H9 (cell line): ENCODE results near the gene KCTD4. TPM values are rescaled to one million over a fixed set of nuclear protein-coding genes. Genes with fewer than 3 reads are reported as not detected.

Experiments used
- DNase-seq: peaks from one replicate; pipeline ENCODE4 v3.0.0-alpha.2; 2017
- H2AFZ ChIP-seq: one replicate; pipeline ENCODE4 v1.6.1; 2013; ENCODE audit warnings: mild to moderate bottlenecking, low read length, control low read depth, moderate library complexity
- H2AK5ac ChIP-seq: 2 replicates; pipeline ENCODE4 v1.6.1; 2013; ENCODE audit warnings: low read length, control low read depth, mixed read lengths; ENCODE audit not compliant: insufficient read length
- H2BK120ac ChIP-seq: one replicate; pipeline ENCODE4 v1.6.1; 2013; ENCODE audit warnings: low read depth, mild to moderate bottlenecking, low read length, control low read depth, inconsistent platforms; ENCODE audit not compliant: poor library complexity, severe bottlenecking
- H2BK12ac ChIP-seq: 2 replicates; pipeline ENCODE4 v1.6.1; 2013; ENCODE audit warnings: low read length, control low read depth, mixed read lengths, low read depth; ENCODE audit not compliant: insufficient read length
- H2BK15ac ChIP-seq: 2 replicates; pipeline ENCODE4 v1.6.1; 2013; ENCODE audit warnings: low read depth, low read length, control low read depth
- H2BK20ac ChIP-seq: one replicate; pipeline ENCODE4 v1.6.1; 2013; ENCODE audit warnings: low read depth, mild to moderate bottlenecking, low read length, control low read depth, inconsistent platforms; ENCODE audit not compliant: poor library complexity, severe bottlenecking
- H2BK5ac ChIP-seq: 2 replicates; pipeline ENCODE4 v1.6.1; 2013; ENCODE audit warnings: low read length, control low read depth, mixed read lengths; ENCODE audit not compliant: insufficient read length
- H3K14ac ChIP-seq: 2 replicates; pipeline ENCODE4 v1.6.1; 2013; ENCODE audit warnings: low read length, control low read depth; ENCODE audit not compliant: insufficient read depth
- H3K18ac ChIP-seq: 2 replicates; pipeline ENCODE4 v1.6.1; 2013; ENCODE audit warnings: low read depth, mild to moderate bottlenecking, mixed read lengths, low read length, control low read depth; ENCODE audit not compliant: insufficient read length
- H3K23ac ChIP-seq: 2 replicates; pipeline ENCODE4 v1.6.1; 2013; ENCODE audit warnings: low read length, control low read depth, mixed read lengths, low read depth; ENCODE audit not compliant: insufficient read length
- H3K23me2 ChIP-seq: 2 replicates; pipeline ENCODE4 v1.6.1; 2013; ENCODE audit warnings: low read depth, mild to moderate bottlenecking, mixed read lengths, low read length, control low read depth; ENCODE audit not compliant: insufficient read length, poor library complexity, severe bottlenecking
- H3K27ac ChIP-seq: 2 replicates; pipeline ENCODE4 v1.5.1; 2013; ENCODE audit warnings: low read length, control low read depth, mixed read lengths, low read depth; ENCODE audit not compliant: insufficient read length
- H3K27me3 ChIP-seq: 2 replicates; pipeline ENCODE4 v1.6.1; 2013; ENCODE audit warnings: low read length, control low read depth, inconsistent platforms; ENCODE audit not compliant: insufficient read depth
- H3K4ac ChIP-seq: 2 replicates; pipeline ENCODE4 v1.6.1; 2013; ENCODE audit warnings: low read depth, mild to moderate bottlenecking, control low read depth, inconsistent platforms, low read length, moderate library complexity
- H3K4me1 ChIP-seq: 2 replicates; pipeline ENCODE4 v1.6.1; 2013; ENCODE audit warnings: low read length, control low read depth, inconsistent platforms; ENCODE audit not compliant: insufficient read depth
- H3K4me2 ChIP-seq: 2 replicates; pipeline ENCODE4 v1.6.1; 2013; ENCODE audit warnings: low read length, control low read depth, mixed read lengths; ENCODE audit not compliant: insufficient read length, insufficient read depth
- H3K56ac ChIP-seq: 2 replicates; pipeline ENCODE4 v1.6.1; 2013; ENCODE audit warnings: low read depth, mild to moderate bottlenecking, mixed read lengths, low read length, control low read depth; ENCODE audit not compliant: insufficient read length
- H3K79me1 ChIP-seq: 2 replicates; pipeline ENCODE4 v1.6.1; 2013; ENCODE audit warnings: low read depth, mild to moderate bottlenecking, moderate library complexity, low read length, control low read depth, inconsistent platforms; ENCODE audit not compliant: insufficient read depth, poor library complexity, severe bottlenecking
- H3K79me2 ChIP-seq: 2 replicates; pipeline ENCODE4 v1.6.1; 2013; ENCODE audit warnings: low read length, control low read depth, inconsistent platforms; ENCODE audit not compliant: insufficient read depth
- H3K9ac ChIP-seq: 2 replicates; pipeline ENCODE4 v1.6.1; 2013; ENCODE audit warnings: low read length, control low read depth, mixed read lengths; ENCODE audit not compliant: insufficient read length; ENCODE audit errors: extremely low read depth
- H3K9me3 ChIP-seq: one replicate; pipeline ENCODE4 v1.6.1; 2013; ENCODE audit warnings: low read depth, low read length, inconsistent platforms; ENCODE audit not compliant: control insufficient read depth
- H3T11ph ChIP-seq: one replicate; pipeline ENCODE4 v1.6.1; 2013; ENCODE audit warnings: mild to moderate bottlenecking, low read length, control low read depth, inconsistent platforms
- H4K20me1 ChIP-seq: one replicate; pipeline ENCODE4 v1.6.1; 2013; ENCODE audit not compliant: control insufficient read depth, insufficient read length, insufficient read depth
- H4K5ac ChIP-seq: 2 replicates; pipeline ENCODE4 v1.6.1; 2013; ENCODE audit warnings: low read depth, mild to moderate bottlenecking, mixed read lengths, low read length, control low read depth; ENCODE audit not compliant: insufficient read length
- H4K8ac ChIP-seq: replicated peaks from 2 replicates; pipeline ENCODE4 v1.6.1; 2013; ENCODE audit warnings: low read length, control low read depth, mixed read lengths, low read depth; ENCODE audit not compliant: insufficient read length
- H4K91ac ChIP-seq: 2 replicates; pipeline ENCODE4 v1.6.1; 2013; ENCODE audit warnings: low read depth, mild to moderate bottlenecking, moderate library complexity, mixed read lengths, low read length, control low read depth; ENCODE audit not compliant: insufficient read length
- H3K27ac Mint-ChIP-seq, 3 experiments: 2 replicates in 2 of 3; 3 replicates in 1 of 3; pipeline ENCODE4 v1.8.0; 2020 to 2021; ENCODE audit warnings: mixed read lengths in 3 of 3, mild to moderate bottlenecking in 1 of 3, moderate library complexity in 1 of 3
- H3K27me3 Mint-ChIP-seq: 2 replicates; pipeline ENCODE4 v1.8.0; 2021; ENCODE audit warnings: low read depth, mild to moderate bottlenecking, moderate library complexity, mixed read lengths
- H3K36me3 Mint-ChIP-seq, 3 experiments: 2 replicates in 2 of 3; 3 replicates in 1 of 3; pipeline ENCODE4 v1.8.0; 2020 to 2021; ENCODE audit warnings: low read depth in 3 of 3, mixed read lengths in 3 of 3; ENCODE audit not compliant: insufficient read depth in 1 of 3
- H3K4me1 Mint-ChIP-seq, 2 experiments: 2 replicates each; pipeline ENCODE4 v1.8.0; 2020; ENCODE audit warnings: mixed read lengths in 2 of 2
- H3K4me3 Mint-ChIP-seq, 2 experiments: 2 replicates in 1 of 2; 3 replicates in 1 of 2; pipeline ENCODE4 v1.8.0; 2020 to 2021; ENCODE audit warnings: mild to moderate bottlenecking in 2 of 2, mixed read lengths in 2 of 2, moderate library complexity in 1 of 2
- H3K9me3 Mint-ChIP-seq, 2 experiments: 2 replicates in 1 of 2; 3 replicates in 1 of 2; pipeline ENCODE4 v1.8.0; 2020; ENCODE audit warnings: mild to moderate bottlenecking in 2 of 2, mixed read lengths in 2 of 2, moderate library complexity in 1 of 2
- CTCF ChIP-seq: fragments of 200-600 bp; sonication (generic); conservative IDR thresholded peaks from 3 replicates; pipeline ENCODE4 v1.8.0; 2021; ENCODE audit warnings: antibody characterized with exemption, mild to moderate bottlenecking
- WGBS: extraction: QIAGEN DNeasy Blood & Tissue Kit; methylation state at CpG from one replicate; pipeline ENCODE4 v1.1.7; 2013; ENCODE audit warnings: missing lambda C conversion rate, low lambda C conversion rate, mixed read lengths; ENCODE audit not compliant: insufficient read length; ENCODE audit errors: extremely low coverage; 5-methylcytosine and 5-hydroxymethylcytosine counted together
- total RNA-seq: library from RNA; stranded (reverse); gene quantifications from 2 replicates; pipeline ENCODE4 v1.2.1, GENCODE V29; 2021

Gene KCTD4
- total RNA-seq, 1 experiment from 2014 or later = not detected

- Histone ChIP-seq H3K4me1 (no peaks in the 10 kb centered on the region), H4K20me1 (no peaks in the 10 kb centered on the region), H3K79me2 (no peaks in the 10 kb centered on the region), H3K27me3 (no peaks in the 10 kb centered on the region), H3K4me2 (no peak overlapping the region), H3K27ac (no peak overlapping the region), H3K23me2 (no peaks in the 10 kb centered on the region), H2BK15ac (no peak overlapping the region), H3K18ac (no peak overlapping the region), H4K5ac (no peak overlapping the region), H3K9ac (no peak overlapping the region), H3K9me3 (no peaks in the 10 kb centered on the region), H2BK5ac (no peak overlapping the region), H3K14ac (no peak overlapping the region), H4K91ac (no peak overlapping the region), H3T11ph (no peak overlapping the region), H2BK20ac (no peak overlapping the region), H3K4ac (no peak overlapping the region), H2AFZ (no peak overlapping the region), H2BK12ac (no peak overlapping the region), H2AK5ac (no peak overlapping the region), H2BK120ac (no peak overlapping the region), H3K56ac (no peak overlapping the region), H3K23ac (no peak overlapping the region), H4K8ac (no peak overlapping the region), H3K79me1 (peaks cover 3% of the 10 kb centered on the region)
- no peak for TF ChIP-seq CTCF
- H3K27me3 Mint-ChIP-seq = no peaks in the 10 kb centered on the region
- no peak for DNase-seq
- peak overlapping the region in 1 of 3 experiments; percentile 88; a peak in 1 of 7 replicates for H3K27ac Mint-ChIP-seq
- peaks cover 9 to 10% of the 10 kb centered on the region in 2 experiments for H3K4me1 Mint-ChIP-seq
- no peaks in the 10 kb centered on the region for H3K36me3 Mint-ChIP-seq
- no peak overlapping the region for H3K4me3 Mint-ChIP-seq
- no CpG with 5 or more reads among the region's 4 CpGs for WGBS
- H3K9me3 Mint-ChIP-seq = no peaks in the 10 kb centered on the region
Observed at GRCh38 chr13:45238945-45239795, 38.3 kb upstream of the KCTD4 start.
